Stimulated activated memory B cell treated with anti-CD40 and anti-IgM and Interleukin-4, amounts not matched to agents 10 μg/mL and 1 μg/mL and 100 μg/mL, for 72 hours (primary cell): ENCODE results near the gene DNAJC1.
"Not testable (repeated sequence)": the region's sequence is repeated elsewhere in the genome, so short reads cannot be mapped to it uniquely, and the experiment has no call there.

Source experiments
- ATAC-seq: fragments of 150-1000 bp; cut with Tn5 transposase; 2 replicates; pipeline ENCODE4 v1.10.0; 2021
- H3K27ac Mint-ChIP-seq: one replicate; pipeline ENCODE4 v1.8.0; 2022; ENCODE audit warnings: mild to moderate bottlenecking, mixed read lengths
- H3K27me3 Mint-ChIP-seq: one replicate; pipeline ENCODE4 v1.8.0; 2022; ENCODE audit warnings: mixed read lengths
- H3K36me3 Mint-ChIP-seq: one replicate; pipeline ENCODE4 v1.8.0; 2022; ENCODE audit warnings: mixed read lengths
- H3K4me1 Mint-ChIP-seq: one replicate; pipeline ENCODE4 v1.8.0; 2022; ENCODE audit warnings: mixed read lengths
- H3K4me3 Mint-ChIP-seq: one replicate; pipeline ENCODE4 v1.8.0; 2022; ENCODE audit warnings: mild to moderate bottlenecking, moderate library complexity, mixed read lengths
- H3K9me3 Mint-ChIP-seq: one replicate; pipeline ENCODE4 v1.8.0; 2022; ENCODE audit warnings: mixed read lengths

The DNAJC1 gene

GRCh38 chr10:21822273-21822672 is 181.3 kb downstream of the DNAJC1 start:
- not testable (repeated sequence) for H3K27ac Mint-ChIP-seq, H3K27me3 Mint-ChIP-seq, H3K4me1 Mint-ChIP-seq, H3K4me3 Mint-ChIP-seq, ATAC-seq
- Mint-ChIP-seq H3K36me3 (peaks cover 41% of the 10 kb centered on the region), H3K9me3 (peaks cover 17% of the 10 kb centered on the region)

GRCh38 chr10:21820952-21821351 is 182.6 kb downstream of the DNAJC1 start:
- H3K4me3 Mint-ChIP-seq: no peak overlapping the region
- ATAC-seq: no peak
- peaks cover 34% of the 10 kb centered on the region for H3K36me3 Mint-ChIP-seq
- no peaks in the 10 kb centered on the region for H3K4me1 Mint-ChIP-seq
- no peaks in the 10 kb centered on the region for H3K27me3 Mint-ChIP-seq
- H3K27ac Mint-ChIP-seq: no peak overlapping the region
- peaks cover 14% of the 10 kb centered on the region for H3K9me3 Mint-ChIP-seq

GRCh38 chr10:21818416-21818815 is 185.1 kb downstream of the DNAJC1 start:
- ATAC-seq, H3K9me3 Mint-ChIP-seq, H3K4me3 Mint-ChIP-seq, H3K27ac Mint-ChIP-seq, H3K4me1 Mint-ChIP-seq, H3K27me3 Mint-ChIP-seq: not testable (repeated sequence)
- H3K36me3 Mint-ChIP-seq: peaks cover 30% of the 10 kb centered on the region

GRCh38 chr10:21814866-21815265 is 188.7 kb downstream of the DNAJC1 start:
- Mint-ChIP-seq H3K27ac (no peak overlapping the region), H3K4me1 (peaks cover 10% of the 10 kb centered on the region), H3K27me3 (no peaks in the 10 kb centered on the region), H3K9me3 (peaks cover 3% of the 10 kb centered on the region), H3K36me3 (peaks cover 30% of the 10 kb centered on the region), H3K4me3 (no peak overlapping the region)
- ATAC-seq: no peak

- peaks cover 10% of the 10 kb centered on the region for H3K4me1 Mint-ChIP-seq
- peaks cover 30% of the 10 kb centered on the region for H3K36me3 Mint-ChIP-seq
- no peak for ATAC-seq
- no peak overlapping the region for H3K4me3 Mint-ChIP-seq
- no peak overlapping the region for H3K27ac Mint-ChIP-seq
- no peaks in the 10 kb centered on the region for H3K27me3 Mint-ChIP-seq
- H3K9me3 Mint-ChIP-seq: peaks cover 3% of the 10 kb centered on the region
These were observed 189.6 kb downstream of the DNAJC1 start for GRCh38 chr10:21813946-21814345.

GRCh38 chr10:21811245-21811585 is 192.3 kb downstream of the DNAJC1 start:
- Mint-ChIP-seq H3K4me3 (no peak overlapping the region), H3K27me3 (no peaks in the 10 kb centered on the region), H3K27ac (no peak overlapping the region), H3K36me3 (peaks cover 14% of the 10 kb centered on the region), H3K9me3 (no peaks in the 10 kb centered on the region), H3K4me1 (peaks cover 10% of the 10 kb centered on the region)
- no peak for ATAC-seq

GRCh38 chr10:21810582-21811244 is 192.8 kb downstream of the DNAJC1 start:
- Mint-ChIP-seq H3K9me3 (no peaks in the 10 kb centered on the region), H3K4me3 (no peak overlapping the region), H3K27ac (no peak overlapping the region), H3K4me1 (peaks cover 10% of the 10 kb centered on the region), H3K36me3 (peaks cover 17% of the 10 kb centered on the region), H3K27me3 (no peaks in the 10 kb centered on the region)
- no peak for ATAC-seq

GRCh38 chr10:21808550-21808949 is 195.0 kb downstream of the DNAJC1 start:
- Mint-ChIP-seq H3K4me1 (no peaks in the 10 kb centered on the region), H3K9me3 (no peaks in the 10 kb centered on the region), H3K27me3 (no peaks in the 10 kb centered on the region), H3K4me3 (no peak overlapping the region), H3K27ac (no peak overlapping the region), H3K36me3 (peaks cover 8% of the 10 kb centered on the region)
- no peak for ATAC-seq

- Mint-ChIP-seq H3K4me3 (no peak overlapping the region), H3K4me1 (no peaks in the 10 kb centered on the region), H3K36me3 (peaks cover 13% of the 10 kb centered on the region), H3K9me3 (no peaks in the 10 kb centered on the region), H3K27ac (no peak overlapping the region), H3K27me3 (no peaks in the 10 kb centered on the region)
- ATAC-seq: no peak
These were observed 196.3 kb downstream of the DNAJC1 start for GRCh38 chr10:21807180-21807579.

GRCh38 chr10:21803374-21803773 is 200.2 kb downstream of the DNAJC1 start:
- no peak overlapping the region for H3K27ac Mint-ChIP-seq
- H3K27me3 Mint-ChIP-seq: no peaks in the 10 kb centered on the region
- no peaks in the 10 kb centered on the region for H3K4me1 Mint-ChIP-seq
- peaks cover 39% of the 10 kb centered on the region for H3K36me3 Mint-ChIP-seq
- ATAC-seq: no peak
- H3K9me3 Mint-ChIP-seq: peaks cover 2% of the 10 kb centered on the region
- no peak overlapping the region for H3K4me3 Mint-ChIP-seq

- Mint-ChIP-seq H3K4me3 (no peak overlapping the region), H3K9me3 (peaks cover 6% of the 10 kb centered on the region), H3K27ac (no peak overlapping the region), H3K27me3 (no peaks in the 10 kb centered on the region), H3K4me1 (no peaks in the 10 kb centered on the region), H3K36me3 (peaks cover 49% of the 10 kb centered on the region)
- no peak for ATAC-seq
These were observed 201.9 kb downstream of the DNAJC1 start for GRCh38 chr10:21801609-21802008.

- ATAC-seq: no peak
- no peak overlapping the region for H3K27ac Mint-ChIP-seq
These were observed 205.4 kb downstream of the DNAJC1 start for GRCh38 chr10:21797984-21798765.

GRCh38 chr10:21797533-21797932 is 206.0 kb downstream of the DNAJC1 start:
- Mint-ChIP-seq H3K4me3 (no peak overlapping the region), H3K36me3 (peaks cover 40% of the 10 kb centered on the region), H3K9me3 (peaks cover 6% of the 10 kb centered on the region), H3K27me3 (no peaks in the 10 kb centered on the region), H3K27ac (no peak overlapping the region), H3K4me1 (no peaks in the 10 kb centered on the region)
- no peak for ATAC-seq

More at GRCh38 chr10:21797984-21798765, 205.4 kb downstream of the DNAJC1 start:
- Mint-ChIP-seq H3K4me3 (no peak overlapping the region), H3K9me3 (peaks cover 6% of the 10 kb centered on the region), H3K4me1 (no peaks in the 10 kb centered on the region), H3K27me3 (no peaks in the 10 kb centered on the region), H3K36me3 (peaks cover 42% of the 10 kb centered on the region)

GRCh38 chr10:21791276-21791675 is 212.3 kb downstream of the DNAJC1 start:
- ATAC-seq: no peak
- no peak overlapping the region for H3K4me3 Mint-ChIP-seq
- no peaks in the 10 kb centered on the region for H3K27me3 Mint-ChIP-seq
- H3K9me3 Mint-ChIP-seq: peaks cover 6% of the 10 kb centered on the region
- H3K36me3 Mint-ChIP-seq: peaks cover 43% of the 10 kb centered on the region
- no peak overlapping the region for H3K27ac Mint-ChIP-seq
- H3K4me1 Mint-ChIP-seq: no peaks in the 10 kb centered on the region

- Mint-ChIP-seq H3K36me3 (peaks cover 50% of the 10 kb centered on the region), H3K27me3 (no peaks in the 10 kb centered on the region), H3K9me3 (peaks cover 3% of the 10 kb centered on the region), H3K4me1 (no peaks in the 10 kb centered on the region), H3K27ac (no peak overlapping the region), H3K4me3 (no peak overlapping the region)
- no peak for ATAC-seq
These were observed 226.6 kb downstream of the DNAJC1 start for GRCh38 chr10:21776883-21777282.

- no peak for ATAC-seq
- no peak overlapping the region for H3K4me3 Mint-ChIP-seq
- no peaks in the 10 kb centered on the region for H3K4me1 Mint-ChIP-seq
- peaks cover 12% of the 10 kb centered on the region for H3K36me3 Mint-ChIP-seq
- no peaks in the 10 kb centered on the region for H3K9me3 Mint-ChIP-seq
- no peak overlapping the region for H3K27ac Mint-ChIP-seq
- H3K27me3 Mint-ChIP-seq: no peaks in the 10 kb centered on the region
These were observed 232.3 kb downstream of the DNAJC1 start for GRCh38 chr10:21771219-21771618.
